ENCODE results near the gene LDLRAD3.

DNA sequence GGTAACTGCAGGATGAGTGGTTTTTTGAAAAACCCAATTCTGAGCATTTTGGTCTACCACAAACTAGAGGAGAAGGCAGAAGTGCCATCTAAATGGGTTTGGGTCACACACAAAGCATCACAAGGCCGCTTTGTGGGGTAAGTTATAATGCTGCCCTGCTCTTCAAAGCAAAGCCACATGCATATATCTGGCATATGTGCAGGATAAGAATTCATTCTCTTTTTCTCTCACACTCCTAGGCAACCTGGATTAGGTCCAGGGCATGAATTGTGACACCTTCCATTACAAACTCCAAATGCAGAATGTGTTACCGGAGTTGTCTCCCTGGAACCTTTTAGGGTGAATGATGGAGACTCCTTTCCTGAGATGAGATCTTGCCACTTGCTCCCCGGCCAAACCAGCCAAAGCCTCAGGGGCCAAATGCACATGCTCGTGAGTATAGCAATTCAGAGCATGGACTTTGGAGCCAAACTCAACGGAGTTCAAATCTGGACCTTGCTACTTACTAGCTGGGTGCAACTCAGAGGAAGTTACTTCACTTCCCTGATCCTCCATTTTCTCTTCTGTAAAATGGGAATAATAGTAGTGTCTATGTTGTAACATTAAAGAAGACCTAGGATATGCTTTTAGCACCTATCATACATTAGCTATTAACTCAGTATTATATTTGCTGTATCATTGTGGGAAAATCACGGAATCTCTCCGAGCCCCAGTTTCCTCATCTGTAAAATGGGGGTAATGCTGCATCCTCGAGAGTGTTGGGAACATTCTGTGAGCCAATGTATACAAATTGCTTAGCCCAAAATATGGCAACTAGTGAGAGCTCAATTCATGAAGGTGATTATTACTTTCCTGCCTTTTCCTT, 248.8 kb downstream of the LDLRAD3 start:
- TF ChIP-seq ZFP30 (CRISPR knock-in tag; IDR thresholded peaks at IDR 0.05) (no peak), PPARA (CRISPR knock-in tag; IDR thresholded peaks at IDR 0.05; ENCODE audit: borderline replicate concordance) (no peak), ZNF8 (CRISPR knock-in tag; IDR thresholded peaks at IDR 0.05) (no peak), RARB (CRISPR knock-in tag; IDR thresholded peaks at IDR 0.05) (no peak), ZC3H10 (CRISPR knock-in tag; IDR thresholded peaks at IDR 0.05) (no peak), GLIS3 (CRISPR knock-in tag; IDR thresholded peaks at IDR 0.05) (no peak), ZNF565 (CRISPR knock-in tag; conservative IDR thresholded peaks at IDR 0.05; ENCODE audit: low read depth) (no peak), ZFP3 (CRISPR knock-in tag; IDR thresholded peaks at IDR 0.05) (no peak)
- TF ChIP-seq, protein P1, sequence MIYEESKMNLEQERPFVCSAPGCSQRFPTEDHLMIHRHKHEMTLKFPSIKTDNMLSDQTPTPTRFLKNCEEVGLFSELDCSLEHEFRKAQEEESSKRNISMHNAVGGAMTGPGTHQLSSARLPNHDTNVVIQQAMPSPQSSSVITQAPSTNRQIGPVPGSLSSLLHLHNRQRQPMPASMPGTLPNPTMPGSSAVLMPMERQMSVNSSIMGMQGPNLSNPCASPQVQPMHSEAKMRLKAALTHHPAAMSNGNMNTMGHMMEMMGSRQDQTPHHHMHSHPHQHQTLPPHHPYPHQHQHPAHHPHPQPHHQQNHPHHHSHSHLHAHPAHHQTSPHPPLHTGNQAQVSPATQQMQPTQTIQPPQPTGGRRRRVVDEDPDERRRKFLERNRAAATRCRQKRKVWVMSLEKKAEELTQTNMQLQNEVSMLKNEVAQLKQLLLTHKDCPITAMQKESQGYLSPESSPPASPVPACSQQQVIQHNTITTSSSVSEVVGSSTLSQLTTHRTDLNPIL (CRISPR knock-in tag; IDR thresholded peaks at IDR 0.05; ENCODE audit: low read depth) = no peak
- TF ChIP-seq, protein P2, sequence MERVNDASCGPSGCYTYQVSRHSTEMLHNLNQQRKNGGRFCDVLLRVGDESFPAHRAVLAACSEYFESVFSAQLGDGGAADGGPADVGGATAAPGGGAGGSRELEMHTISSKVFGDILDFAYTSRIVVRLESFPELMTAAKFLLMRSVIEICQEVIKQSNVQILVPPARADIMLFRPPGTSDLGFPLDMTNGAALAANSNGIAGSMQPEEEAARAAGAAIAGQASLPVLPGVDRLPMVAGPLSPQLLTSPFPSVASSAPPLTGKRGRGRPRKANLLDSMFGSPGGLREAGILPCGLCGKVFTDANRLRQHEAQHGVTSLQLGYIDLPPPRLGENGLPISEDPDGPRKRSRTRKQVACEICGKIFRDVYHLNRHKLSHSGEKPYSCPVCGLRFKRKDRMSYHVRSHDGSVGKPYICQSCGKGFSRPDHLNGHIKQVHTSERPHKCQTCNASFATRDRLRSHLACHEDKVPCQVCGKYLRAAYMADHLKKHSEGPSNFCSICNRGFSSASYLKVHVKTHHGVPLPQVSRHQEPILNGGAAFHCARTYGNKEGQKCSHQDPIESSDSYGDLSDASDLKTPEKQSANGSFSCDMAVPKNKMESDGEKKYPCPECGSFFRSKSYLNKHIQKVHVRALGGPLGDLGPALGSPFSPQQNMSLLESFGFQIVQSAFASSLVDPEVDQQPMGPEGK (CRISPR knock-in tag; IDR thresholded peaks at IDR 0.05; ENCODE audit: borderline replicate concordance) = no peak

All from SK-N-SH treated with all-trans-retinoic acid at 6 μM for 48 hours (cell line).